SU-DHL-6 (cell line): ENCODE measurements around the gene CETN3.

Experiments used
- H2AFZ ChIP-seq: fragments of 200-600 bp; sonication (generic); 2 replicates; pipeline ENCODE4 v1.6.1; 2014; ENCODE audit warnings: low read depth, mild to moderate bottlenecking, moderate library complexity, mixed read lengths, antibody characterized with exemption, low read length; ENCODE audit not compliant: severe bottlenecking
- H3F3A ChIP-seq: fragments of 200-600 bp; shearing (Covaris generic); 2 replicates; pipeline ENCODE4 v1.6.0; 2016; ENCODE audit warnings: antibody characterized with exemption, mild to moderate bottlenecking; ENCODE audit not compliant: insufficient read depth
- H3K27ac ChIP-seq: fragments of 200-600 bp; sonication (generic); 2 replicates; pipeline ENCODE4 v1.5.1; 2016; ENCODE audit warnings: low read depth, mild to moderate bottlenecking, low read length, moderate library complexity, mixed read lengths
- H3K27me3 ChIP-seq: fragments of 200-600 bp; sonication (generic), shearing (Covaris generic); 2 replicates; pipeline ENCODE4 v1.6.0; 2014; ENCODE audit warnings: mild to moderate bottlenecking, low read length
- H3K36me3 ChIP-seq: fragments of 200-600 bp; sonication (generic); 2 replicates; pipeline ENCODE4 v1.6.1; 2014; ENCODE audit warnings: mild to moderate bottlenecking, low read length, mixed read lengths
- H3K4me2 ChIP-seq: fragments of 300-600, 200-600 bp; shearing (Covaris generic), sonication (generic); 2 replicates; pipeline ENCODE4 v1.6.0; 2014; ENCODE audit warnings: low read length, low read depth, mild to moderate bottlenecking; ENCODE audit not compliant: poor library complexity, severe bottlenecking
- H3K4me3 ChIP-seq: fragments of 200-600 bp; sonication (generic); 2 replicates; pipeline ENCODE4 v1.5.1; 2014; ENCODE audit warnings: antibody characterized with exemption, low read length, mild to moderate bottlenecking, mixed read lengths; ENCODE audit not compliant: insufficient read depth, poor library complexity, severe bottlenecking
- H3K79me2 ChIP-seq: fragments of 200-600 bp; sonication (generic); 2 replicates; pipeline ENCODE4 v1.6.1; 2014; ENCODE audit warnings: mild to moderate bottlenecking, low read length, moderate library complexity; ENCODE audit not compliant: insufficient read depth
- H3K9ac ChIP-seq: fragments of 200-600 bp; sonication (generic); 2 replicates; pipeline ENCODE4 v1.7.0; 2014; ENCODE audit warnings: mild to moderate bottlenecking, low read length
- H3K9me2 ChIP-seq: fragments of 200-600 bp; sonication (generic); replicated peaks from 2 replicates; pipeline ENCODE4 v1.6.1; 2014; ENCODE audit warnings: low read length; ENCODE audit not compliant: insufficient read depth
- H3K9me3 ChIP-seq: fragments of 200-600 bp; sonication (generic); 2 replicates; pipeline ENCODE4 v1.6.1; 2014; ENCODE audit warnings: low read length, mixed read lengths; ENCODE audit not compliant: insufficient read depth
- H4K20me1 ChIP-seq: fragments of 200-600 bp; sonication (generic); 2 replicates; pipeline ENCODE4 v1.6.1; 2014; ENCODE audit warnings: low read depth, mild to moderate bottlenecking, antibody characterized with exemption, low read length, moderate library complexity, mixed read lengths
- CTCF ChIP-seq: fragments of 200-600 bp; sonication (generic); IDR thresholded peaks from one replicate; pipeline ENCODE4 v1.5.1; 2017; ENCODE audit warnings: antibody characterized with exemption, mild to moderate bottlenecking, low read length, moderate library complexity; ENCODE audit not compliant: insufficient read depth, poor library complexity, severe bottlenecking
- EZH2phosphoT487 ChIP-seq: fragments of 200-600 bp; sonication (generic), shearing (Covaris generic); conservative IDR thresholded peaks from 2 replicates; pipeline ENCODE4 v1.6.1; 2018; ENCODE audit warnings: mild to moderate bottlenecking, antibody characterized with exemption, low read length, moderate library complexity, mixed read lengths

The CETN3 gene

DNA sequence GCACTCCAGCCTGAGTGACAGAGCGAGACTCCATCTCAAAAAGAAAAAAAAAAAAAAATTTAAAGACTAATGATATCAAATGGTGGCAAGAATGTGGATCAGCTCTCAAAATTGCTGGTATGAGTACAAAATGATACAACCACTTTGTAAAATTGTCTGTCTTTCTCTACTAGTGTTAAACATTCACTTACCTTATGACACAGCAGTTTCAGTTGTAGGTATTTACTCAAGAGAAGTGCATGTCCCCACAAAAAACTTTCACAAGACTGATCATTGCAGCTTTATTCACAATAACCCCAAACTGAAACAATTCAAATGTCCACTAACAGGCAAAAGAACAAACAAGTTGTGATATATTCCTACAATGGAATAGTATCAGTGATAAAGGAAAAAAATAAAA, 14.7 kb upstream of the CETN3 start:
- Histone ChIP-seq H3K9me2 (no peaks in the 10 kb centered on the region), H2AFZ (no peak overlapping the region), H3K4me3 (no peak overlapping the region), H4K20me1 (no peaks in the 10 kb centered on the region), H3F3A (no peaks in the 10 kb centered on the region), H3K27ac (no peak overlapping the region), H3K27me3 (no peaks in the 10 kb centered on the region), H3K9me3 (no peaks in the 10 kb centered on the region), H3K36me3 (no peaks in the 10 kb centered on the region), H3K79me2 (no peaks in the 10 kb centered on the region), H3K4me2 (no peak overlapping the region), H3K9ac (no peak overlapping the region)
- TF ChIP-seq EZH2phosphoT487 (no peak), CTCF (no peak)

DNA sequence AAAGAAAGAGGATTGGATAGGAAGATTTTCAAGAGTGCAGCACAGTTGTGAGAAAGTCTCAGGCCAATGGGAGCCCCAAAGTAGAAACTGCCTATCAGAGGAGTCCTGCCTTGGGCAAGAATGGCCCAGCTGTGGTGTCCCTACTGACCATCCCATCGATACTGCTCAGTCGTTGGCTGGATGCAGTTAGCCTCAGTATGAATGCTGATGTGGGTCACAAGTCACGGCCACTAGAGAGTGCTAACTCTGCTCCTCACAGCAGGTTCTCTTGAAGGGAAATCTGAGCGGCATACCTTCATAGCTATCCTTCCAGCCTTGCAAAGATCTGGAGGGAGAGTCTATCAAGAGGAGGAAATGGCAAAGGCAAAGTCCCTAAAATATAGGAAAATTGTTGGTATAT, 11.6 kb upstream of the CETN3 start:
- H3K9ac ChIP-seq, result no peak overlapping the region
- no peaks in the 10 kb centered on the region for H3K36me3 ChIP-seq
- H3K9me2 ChIP-seq, result no peaks in the 10 kb centered on the region
- H2AFZ ChIP-seq, result no peak overlapping the region
- H3K27ac ChIP-seq, result no peak overlapping the region
- H3K27me3 ChIP-seq, result no peaks in the 10 kb centered on the region
- no peak for TF ChIP-seq EZH2phosphoT487
- no peak for TF ChIP-seq CTCF
- H3K4me3 ChIP-seq, result no peak overlapping the region
- H4K20me1 ChIP-seq, result no peaks in the 10 kb centered on the region
- H3K4me2 ChIP-seq, result no peak overlapping the region
- no peaks in the 10 kb centered on the region for H3K9me3 ChIP-seq
- H3F3A ChIP-seq, result no peaks in the 10 kb centered on the region
- H3K79me2 ChIP-seq, result no peaks in the 10 kb centered on the region

GRCh38 chr5:90418214-90418613, 8.7 kb upstream of the CETN3 start:
- Histone ChIP-seq H3K9me3 (no peaks in the 10 kb centered on the region), H3K36me3 (no peaks in the 10 kb centered on the region), H3F3A (no peaks in the 10 kb centered on the region), H4K20me1 (no peaks in the 10 kb centered on the region), H3K9ac (no peak overlapping the region), H3K4me2 (no peak overlapping the region), H3K27ac (no peak overlapping the region), H2AFZ (no peak overlapping the region), H3K9me2 (no peaks in the 10 kb centered on the region), H3K79me2 (no peaks in the 10 kb centered on the region), H3K4me3 (no peak overlapping the region), H3K27me3 (no peaks in the 10 kb centered on the region)
- TF ChIP-seq EZH2phosphoT487, result no peak
- TF ChIP-seq CTCF, result no peak
